NCI-H82 treated with DMSO at 0.1 percent for 48 hours (cell line): ENCODE measurements around the gene MACROD2.

Source experiments
- DNase-seq: peaks from one replicate; lab custom pipeline; 2025; ENCODE audit not compliant: unreplicated experiment; lab: John Stamatoyannopoulos, UW

Gene MACROD2

DNA sequence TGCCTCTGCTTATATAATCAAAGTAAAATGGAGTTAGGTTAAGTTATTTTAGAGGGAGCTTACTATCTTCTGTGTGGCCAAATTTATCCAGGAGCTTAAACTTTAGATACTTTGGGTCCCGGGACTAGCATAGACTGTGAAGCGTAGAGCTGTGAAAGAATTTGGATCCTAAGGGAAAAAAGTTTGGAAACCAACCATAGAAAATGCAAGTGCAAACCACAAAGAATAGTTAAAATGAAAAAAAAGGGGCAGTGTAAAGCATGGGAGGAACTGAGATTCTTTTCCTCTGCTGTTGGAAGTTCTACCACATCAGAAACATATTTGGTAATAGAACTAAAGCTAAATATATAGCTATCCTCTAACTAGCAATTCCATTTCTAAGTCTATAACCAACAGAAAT lies 574.3 kb downstream of the MACROD2 start:
- DNase-seq = no peak

DNA sequence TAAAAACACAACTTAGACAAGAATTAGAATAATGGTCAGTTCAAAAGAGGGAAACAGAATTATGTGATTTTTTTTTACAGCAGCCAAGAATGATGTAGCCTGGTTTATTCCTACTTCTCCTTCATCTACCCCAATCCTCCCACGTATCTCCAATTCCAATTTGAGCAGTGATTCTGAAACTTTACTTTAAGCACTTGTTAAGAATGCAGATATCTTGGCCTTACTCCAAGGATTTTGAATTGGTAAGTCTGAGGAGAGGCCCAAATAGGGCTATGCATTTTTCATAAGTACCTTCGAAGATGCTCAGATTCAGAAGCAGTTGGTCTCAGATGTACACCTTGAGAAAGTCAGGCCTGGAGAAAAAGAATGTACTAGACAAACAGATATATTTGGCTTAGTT lies 575.5 kb downstream of the MACROD2 start:
- no peak for DNase-seq

DNA sequence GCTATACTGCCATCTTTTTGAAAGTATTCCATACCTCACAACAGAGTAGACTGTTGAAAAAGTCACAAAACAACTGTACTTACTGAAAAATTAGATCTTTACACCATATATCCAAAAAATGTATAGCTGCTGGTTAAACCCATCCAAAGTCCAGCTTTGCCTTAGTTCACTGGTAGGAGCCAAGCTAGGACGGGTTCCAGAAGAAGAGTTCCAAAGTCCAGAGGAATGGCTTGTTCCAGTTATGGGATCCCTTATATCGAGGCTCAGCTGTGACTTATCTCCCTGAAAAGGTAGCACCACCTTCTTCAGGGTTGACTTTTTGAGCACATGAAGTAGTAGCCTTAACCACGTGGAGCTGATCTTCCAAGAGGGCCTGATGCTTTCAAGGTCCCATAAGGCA lies 578.4 kb downstream of the MACROD2 start:
- no peak for DNase-seq

GRCh38 chr20:14576196-14576877 lies 581.0 kb downstream of the MACROD2 start:
- DNase-seq = no peak

DNA sequence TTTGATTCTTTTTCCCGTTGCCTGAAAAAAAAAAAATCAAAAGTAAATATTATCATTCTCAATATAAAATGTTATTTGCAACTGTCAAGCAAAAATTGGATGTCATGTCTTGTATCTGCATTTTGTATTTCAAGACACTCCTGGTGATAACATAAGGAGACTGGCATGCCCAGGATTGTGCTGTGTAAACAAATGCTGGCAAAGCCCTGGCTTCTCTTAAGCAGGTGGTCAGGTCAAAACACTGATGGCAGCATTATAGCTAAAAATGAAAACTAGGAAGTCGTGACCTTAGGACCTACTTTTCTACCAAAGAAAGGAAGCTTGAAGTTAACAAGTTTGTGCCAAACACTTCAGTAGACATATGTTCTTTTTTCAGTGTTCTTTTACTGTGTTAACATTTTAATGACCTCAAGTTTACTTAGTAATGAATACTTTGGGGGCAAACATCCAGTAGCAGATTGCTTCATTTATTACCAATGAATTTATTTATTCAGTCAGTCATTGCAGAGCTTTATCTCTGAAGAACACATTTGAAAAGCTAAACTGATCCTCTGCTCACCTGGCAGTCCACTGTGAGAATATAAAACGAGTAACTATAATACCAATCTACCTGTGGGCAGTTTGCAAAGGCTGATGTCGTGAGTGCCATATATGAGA lies 585.2 kb downstream of the MACROD2 start:
- no peak for DNase-seq

DNA sequence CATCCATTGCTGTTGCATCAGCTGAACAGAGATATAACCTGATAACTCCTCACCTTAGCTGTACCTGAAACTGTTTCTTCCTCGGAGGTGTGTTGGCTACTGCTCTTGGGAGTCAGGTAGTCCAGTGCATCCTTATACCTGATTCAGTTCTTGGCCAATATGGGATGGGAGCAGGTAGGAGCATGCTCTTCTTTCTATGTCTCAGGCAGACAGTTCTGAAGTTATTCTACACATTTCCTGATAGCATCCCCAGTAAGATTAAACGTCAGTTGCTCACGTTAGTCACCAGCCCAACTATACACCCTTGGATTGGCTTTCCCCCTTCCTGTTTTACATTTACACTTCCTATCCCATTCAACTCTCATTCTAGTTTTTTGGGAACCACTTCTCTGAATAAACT lies 586.4 kb downstream of the MACROD2 start:
- no peak for DNase-seq

DNA sequence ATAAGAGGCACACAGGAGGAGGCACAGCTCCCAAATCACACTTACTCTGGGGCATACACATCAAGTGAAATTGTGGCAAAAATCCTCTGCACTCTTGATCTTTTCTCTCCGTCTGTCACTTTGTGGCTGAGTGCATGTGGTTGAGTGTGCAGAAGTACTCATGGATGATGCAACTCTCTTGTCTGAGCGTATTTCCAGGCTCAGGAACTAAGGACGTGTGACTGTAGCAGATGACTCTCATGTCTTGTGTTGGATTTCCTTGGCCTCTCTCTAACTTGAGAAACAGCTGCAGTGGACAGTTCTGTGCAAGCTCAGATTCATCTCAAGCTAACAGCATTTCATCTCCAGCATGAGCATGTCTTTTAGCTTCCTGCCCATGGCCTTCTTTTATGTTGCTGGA lies 587.5 kb downstream of the MACROD2 start:
- no peak for DNase-seq

GRCh38 chr20:14583413-14583812 lies 588.1 kb downstream of the MACROD2 start:
- DNase-seq = no peak

DNA sequence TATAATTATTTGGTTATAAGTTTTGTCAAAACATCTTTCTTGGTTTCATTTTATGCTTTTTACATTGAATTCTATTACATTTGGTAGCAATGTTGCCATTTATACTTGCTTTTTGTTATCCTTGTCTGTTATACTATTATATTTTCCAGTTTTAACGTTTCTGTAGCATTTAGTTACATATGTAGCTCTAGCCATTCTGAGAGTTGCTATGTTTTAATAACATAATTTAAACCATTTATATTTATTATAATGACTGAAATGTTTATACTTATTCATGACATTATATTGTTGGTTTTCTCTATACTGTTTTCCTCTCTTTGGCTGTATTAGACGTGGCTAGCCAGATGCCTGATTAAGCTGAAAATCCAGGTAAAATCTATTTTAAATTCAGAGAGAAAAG lies 594.1 kb downstream of the MACROD2 start:
- no peak for DNase-seq

- DNase-seq = no peak
Measured at GRCh38 chr20:14595051-14595450, 599.7 kb downstream of the MACROD2 start.

- DNase-seq = peak; percentile 81
Measured at GRCh38 chr20:14597206-14597715, 601.9 kb downstream of the MACROD2 start.

DNA sequence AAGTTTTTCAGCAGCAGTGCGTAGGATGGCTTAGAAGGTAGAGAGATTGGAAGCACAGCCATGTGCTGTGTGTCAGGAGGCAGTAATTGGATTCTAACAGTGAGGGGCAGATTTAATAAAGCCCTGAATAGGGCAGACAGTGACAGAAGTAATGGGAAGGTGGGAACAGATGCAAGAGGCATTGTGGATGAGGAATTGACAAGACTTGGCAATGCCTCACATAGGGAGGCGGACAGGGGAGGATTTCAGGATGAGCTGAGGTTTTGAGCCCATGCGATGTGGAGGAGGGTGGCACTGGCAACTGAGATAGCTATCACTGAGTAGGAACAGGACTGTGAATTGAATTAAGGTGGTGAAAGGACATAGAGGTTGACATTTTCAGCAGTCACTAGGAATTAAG lies 604.3 kb downstream of the MACROD2 start:
- DNase-seq = peak; percentile 99

- peak; percentile 27 for DNase-seq
Measured at GRCh38 chr20:14600527-14600926, 605.2 kb downstream of the MACROD2 start.

GRCh38 chr20:14604143-14604542 lies 608.8 kb downstream of the MACROD2 start:
- no peak for DNase-seq

DNA sequence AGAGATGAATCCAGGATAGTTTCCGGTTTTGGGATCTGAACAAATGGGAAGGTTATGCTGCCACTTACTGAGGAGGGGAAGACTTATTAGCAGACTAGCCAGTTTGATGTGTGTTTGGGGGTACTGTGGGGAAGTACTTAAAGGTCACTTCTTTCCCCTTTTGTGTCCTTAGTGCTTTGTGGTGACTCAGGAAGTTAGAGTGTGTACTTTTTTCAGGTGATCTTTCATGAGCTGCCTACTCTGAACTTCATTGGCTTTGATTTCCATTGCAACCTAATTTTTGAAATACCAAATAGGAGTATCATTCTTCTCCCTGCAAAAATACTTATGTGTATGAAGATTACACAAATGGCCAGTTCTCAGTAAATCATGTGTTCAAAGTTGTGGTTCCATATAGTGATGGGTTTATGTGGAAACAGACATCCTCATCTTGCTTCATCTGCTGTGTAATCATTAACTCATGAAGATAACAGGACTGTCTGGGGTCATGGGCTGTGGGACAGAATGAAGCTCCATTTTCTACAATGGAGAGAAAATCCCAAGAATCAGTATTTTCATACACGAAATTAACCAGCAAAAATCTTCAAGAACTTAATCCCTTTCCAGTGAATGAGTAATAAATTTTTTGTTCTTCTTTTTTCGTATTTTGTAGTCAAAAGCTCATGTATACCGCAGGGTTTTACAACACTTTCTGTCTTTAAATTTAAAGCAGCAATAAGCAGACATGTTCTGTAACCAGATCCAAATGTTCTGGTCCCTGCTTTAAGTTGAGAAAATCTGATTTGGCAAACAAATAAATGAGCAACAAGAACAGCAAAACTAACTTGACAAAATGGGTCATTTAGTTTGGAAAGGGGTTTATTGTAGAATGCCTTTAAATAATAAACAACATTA lies 614.3 kb downstream of the MACROD2 start:
- no peak for DNase-seq

DNA sequence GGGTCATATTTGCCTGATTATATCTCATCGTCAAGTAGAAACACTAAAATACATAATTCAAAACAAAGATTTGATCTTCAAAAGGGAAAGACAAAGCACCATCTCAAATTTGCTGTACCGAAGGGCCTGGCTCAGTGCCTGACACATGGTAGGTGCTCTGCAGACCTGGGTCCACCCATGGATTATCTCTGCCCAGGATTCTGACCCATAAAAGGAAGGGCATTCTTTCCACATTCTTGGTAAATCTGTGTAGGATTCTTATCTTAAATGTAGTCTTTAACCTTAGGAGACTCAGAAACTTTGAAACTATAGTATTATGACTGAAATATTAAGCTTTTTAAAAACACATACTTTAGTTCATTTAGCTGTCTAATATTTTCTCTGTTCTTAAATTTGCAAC lies 616.2 kb downstream of the MACROD2 start:
- no peak for DNase-seq

DNA sequence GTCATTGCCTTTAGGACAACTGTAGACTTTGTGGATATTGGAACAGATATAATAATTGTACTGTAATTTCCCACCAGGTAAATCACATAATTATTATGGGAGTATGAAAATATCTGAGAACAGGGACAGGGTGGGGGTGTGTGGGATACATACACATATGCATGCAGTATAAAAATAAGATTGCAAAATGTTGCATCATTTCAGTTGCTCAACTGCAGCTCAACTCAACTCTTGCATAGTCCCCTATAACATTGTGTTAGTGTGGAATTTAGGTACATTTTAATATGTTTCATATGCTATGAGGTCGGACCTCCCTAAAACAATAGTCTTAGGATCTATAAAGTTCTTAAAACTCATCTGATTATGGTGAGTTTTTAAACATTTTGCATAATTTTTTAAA lies 617.1 kb downstream of the MACROD2 start:
- DNase-seq = no peak

GRCh38 chr20:14616003-14616402 lies 620.7 kb downstream of the MACROD2 start:
- no peak for DNase-seq

DNA sequence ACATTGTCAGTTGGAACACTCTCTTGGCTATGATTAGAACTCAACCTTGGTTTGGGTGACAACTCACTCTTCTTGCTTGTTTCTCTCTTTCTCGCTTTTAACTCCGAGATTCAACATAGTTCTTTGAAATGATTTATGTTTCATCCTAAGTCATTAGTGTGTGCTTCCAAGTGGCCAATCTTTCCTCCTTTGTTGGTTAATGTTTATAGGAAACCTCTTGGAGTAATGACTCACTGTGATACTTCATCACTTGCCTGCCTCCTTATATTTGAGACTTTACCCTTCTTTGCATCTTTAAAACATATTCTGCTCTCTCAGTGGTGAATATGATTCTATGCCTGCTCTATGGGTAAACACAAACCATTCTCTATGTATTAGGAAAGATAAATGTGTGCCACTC lies 621.8 kb downstream of the MACROD2 start:
- DNase-seq = no peak

DNA sequence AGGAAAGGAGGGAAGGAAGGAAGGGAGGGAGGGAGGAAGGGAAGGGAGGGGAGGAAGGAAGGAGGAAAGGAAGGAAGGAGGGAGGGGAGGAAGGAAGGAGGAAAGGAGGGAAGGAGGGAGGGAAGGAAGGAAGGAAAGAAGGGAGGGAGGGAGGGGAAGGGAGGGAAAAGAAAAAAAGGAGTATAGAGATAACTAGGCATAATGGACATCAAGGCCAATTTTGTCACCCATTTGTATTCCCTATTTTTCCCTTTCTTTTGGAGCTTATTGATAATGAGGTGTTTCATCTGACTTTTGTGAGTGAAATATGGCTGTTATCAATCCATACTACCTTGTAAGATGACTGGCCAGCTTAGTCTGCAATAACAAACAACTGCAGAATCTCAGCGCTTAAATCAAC lies 624.1 kb downstream of the MACROD2 start:
- no peak for DNase-seq

- DNase-seq = no peak
Measured at GRCh38 chr20:14622796-14623195, 627.5 kb downstream of the MACROD2 start.

DNA sequence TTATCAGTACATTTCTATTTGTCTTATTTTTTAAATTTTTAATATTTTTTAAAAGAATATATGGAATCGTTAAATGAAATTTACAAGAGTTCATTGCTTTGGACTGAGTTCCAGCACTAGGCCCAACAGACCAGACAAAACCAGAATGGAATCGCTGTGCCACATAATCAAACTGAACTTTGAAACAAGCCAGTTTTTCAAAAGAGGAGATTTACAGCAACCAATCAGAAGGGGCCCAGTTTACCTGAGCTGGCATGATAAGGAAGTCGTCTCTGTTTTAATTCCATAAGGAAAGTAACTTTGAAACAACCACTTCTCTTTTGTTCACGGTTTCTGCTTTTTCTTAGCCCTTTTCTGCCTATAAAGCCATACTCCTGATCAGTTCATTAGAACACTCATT lies 635.7 kb downstream of the MACROD2 start:
- no peak for DNase-seq
